Stimulated activated CD8-positive, alpha-beta memory T cell treated with anti-CD3 and anti-CD28 coated beads, Interleukin-7, amount 100 ng/mL, for 4 hours (primary cell): Measurements from ENCODE around the gene ACSF2.

Experiments
- DNase-seq, 2 donors: peaks; one replicate each; pipeline ENCODE4 v3.0.0-alpha.2; 2020; ENCODE audit warnings: low read depth in 2 of 2

Gene ACSF2

DNA sequence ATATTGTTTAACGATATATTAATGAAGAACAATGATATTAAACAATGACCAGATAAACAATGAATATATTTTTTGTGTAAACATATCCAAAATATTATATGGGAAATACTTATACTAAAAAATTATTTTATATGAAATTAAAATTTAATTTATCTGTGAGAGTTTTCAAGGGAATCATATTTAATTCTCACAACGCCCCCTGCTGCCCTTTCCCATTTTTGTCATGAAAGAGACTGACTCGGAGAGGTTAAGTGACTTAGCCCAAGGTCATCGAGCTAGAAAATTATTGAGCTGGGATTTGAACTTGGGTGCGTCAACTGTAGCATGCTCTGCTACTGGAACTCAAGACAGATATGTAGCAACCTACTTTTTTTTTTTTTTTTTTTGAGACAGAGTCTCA, 75.0 kb downstream of the ACSF2 start:
- no peak for DNase-seq

DNA sequence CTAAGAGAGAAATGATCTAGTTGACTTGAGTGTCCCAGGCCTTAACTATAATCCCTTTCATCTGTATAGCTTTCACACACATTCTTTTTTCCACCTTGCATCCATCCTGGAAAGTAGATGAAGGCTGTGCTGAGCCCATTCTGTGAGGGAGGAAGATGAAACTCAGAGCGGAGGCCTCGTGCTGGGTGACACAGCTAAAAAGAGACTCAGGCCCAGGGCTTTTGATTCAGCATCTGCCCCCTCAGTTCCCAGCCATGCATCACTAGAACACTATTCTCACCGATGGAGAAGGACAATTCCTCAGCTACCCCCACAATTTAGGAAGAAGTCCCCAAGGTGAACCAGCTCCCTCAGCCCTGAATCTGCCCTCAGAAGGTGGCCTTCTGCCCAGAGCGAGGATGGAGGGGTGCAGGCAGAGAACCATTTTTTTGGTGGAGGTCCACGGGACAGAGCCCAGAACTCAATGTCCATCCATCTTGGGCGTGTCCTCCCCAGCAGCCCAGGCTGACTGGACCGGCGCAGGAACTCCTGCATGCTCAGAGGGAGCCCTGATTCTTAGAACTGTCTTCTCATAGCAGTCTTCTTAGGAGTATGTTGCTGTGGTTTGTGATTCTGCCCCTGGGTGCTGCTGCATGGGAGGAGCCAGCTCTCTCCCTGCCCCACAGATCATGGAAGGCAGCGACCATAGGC, 76.4 kb downstream of the ACSF2 start:
- DNase-seq: no peak

GRCh38 chr17:50505591-50506130, 79.6 kb downstream of the ACSF2 start:
- DNase-seq: no peak

GRCh38 chr17:50506298-50506697, 80.3 kb downstream of the ACSF2 start:
- no peak for DNase-seq

DNA sequence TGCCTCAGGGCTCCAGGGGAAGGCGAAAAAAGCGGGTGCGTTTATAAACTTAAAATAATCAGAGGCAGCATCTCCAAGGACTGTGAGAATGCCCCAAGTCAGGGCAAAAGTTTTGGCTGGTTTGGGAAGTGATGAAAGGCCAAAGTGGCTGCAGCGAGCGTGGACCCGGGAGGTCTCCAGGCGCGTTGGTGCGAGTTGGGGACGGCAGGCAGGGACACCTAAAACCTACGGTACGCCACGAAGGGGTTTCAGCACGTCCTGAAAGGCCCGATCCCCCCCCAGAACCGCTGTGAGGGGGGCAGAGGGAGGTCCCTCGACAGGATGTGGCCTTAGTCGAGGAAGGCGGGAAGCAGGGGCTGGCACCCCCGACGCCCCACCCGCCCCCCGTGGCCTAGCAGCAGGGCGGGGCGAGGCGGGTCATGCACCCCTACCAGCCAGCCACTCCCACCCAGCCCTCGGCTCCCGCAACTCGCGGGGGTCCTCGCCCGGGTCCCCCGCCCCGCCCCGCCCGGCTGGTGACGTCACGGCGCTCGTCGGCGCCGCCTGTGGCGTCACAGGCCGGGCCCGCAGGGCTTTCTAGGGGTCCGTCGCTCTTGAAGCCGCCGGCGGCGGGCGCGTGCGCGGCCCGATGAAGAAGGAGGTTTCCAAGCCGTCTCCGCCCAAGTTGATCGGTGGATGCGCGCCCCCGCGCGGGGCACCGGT, 82.0 kb downstream of the ACSF2 start, which contains the start of gene MYCBPAP:
Gene MYCBPAP, plus strand, starts transcription at position 569 of the 702 bp plus-strand sequence. CDS start 236 bp downstream, outside the sequence.
- peak; percentile 57 to 61 for DNase-seq

- DNase-seq: no peak
Observed at GRCh38 chr17:50508573-50509460, 82.8 kb downstream of the ACSF2 start.

GRCh38 chr17:50511058-50511457, 85.0 kb downstream of the ACSF2 start:
- DNase-seq: no peak

DNA sequence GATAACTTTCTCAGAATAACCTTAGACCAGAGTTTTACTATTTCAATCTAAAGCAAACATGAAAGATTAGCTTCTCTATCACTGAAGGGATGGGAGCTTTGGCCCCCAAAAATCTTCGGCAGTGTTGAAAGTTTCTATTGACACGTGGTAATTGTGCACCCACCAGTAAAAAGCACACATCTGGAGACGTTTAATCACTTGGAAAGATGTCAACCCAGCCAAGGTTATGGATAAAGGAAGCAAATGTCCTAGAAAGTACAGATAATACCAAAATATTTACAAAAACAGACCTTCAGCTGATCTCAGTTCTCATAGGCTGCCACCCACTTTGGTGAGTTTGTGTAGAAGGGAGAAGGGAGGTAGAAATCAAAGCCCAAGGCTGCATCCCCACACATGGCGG, 87.5 kb downstream of the ACSF2 start:
- no peak for DNase-seq

DNA sequence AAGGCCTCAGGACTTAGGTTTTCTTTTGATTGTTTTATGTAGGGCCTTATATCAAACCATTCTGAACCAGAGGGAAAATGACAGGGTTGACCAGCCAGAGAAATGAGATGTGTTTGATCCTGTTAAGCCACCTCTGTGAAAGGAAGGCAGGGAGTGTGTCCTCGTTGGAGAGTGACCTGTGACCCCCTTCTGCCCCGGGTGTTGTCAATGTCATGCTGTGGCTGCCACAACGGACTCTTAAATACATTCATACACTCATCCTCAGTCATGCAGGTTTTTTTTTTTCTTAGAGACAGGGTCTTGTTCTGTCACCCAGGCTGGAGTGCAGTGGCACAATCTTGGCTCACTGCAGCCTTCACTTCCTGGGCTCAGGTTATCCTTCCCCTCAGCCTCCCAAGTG, 88.4 kb downstream of the ACSF2 start:
- no peak for DNase-seq

GRCh38 chr17:50514936-50515702, 89.1 kb downstream of the ACSF2 start:
- no peak for DNase-seq

DNA sequence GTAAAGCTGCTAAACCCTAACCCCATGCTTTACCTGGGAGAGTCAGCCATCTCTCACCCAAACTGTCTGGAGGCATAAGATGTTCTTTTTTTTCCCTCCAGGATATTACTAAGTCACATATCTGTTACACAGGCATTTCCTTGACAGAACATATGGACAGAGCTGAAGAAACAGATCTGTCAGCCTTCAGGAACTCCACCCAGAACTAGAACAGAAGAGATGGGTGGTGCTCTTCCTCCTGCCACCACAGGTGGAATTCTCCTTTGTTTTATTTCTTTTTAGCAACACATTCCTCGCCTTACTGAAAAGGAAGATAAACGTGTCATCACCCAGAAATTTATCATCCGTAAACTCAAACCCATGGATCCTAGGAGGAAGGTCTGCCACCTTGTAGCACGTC, 91.0 kb downstream of the ACSF2 start:
- DNase-seq: no peak

DNA sequence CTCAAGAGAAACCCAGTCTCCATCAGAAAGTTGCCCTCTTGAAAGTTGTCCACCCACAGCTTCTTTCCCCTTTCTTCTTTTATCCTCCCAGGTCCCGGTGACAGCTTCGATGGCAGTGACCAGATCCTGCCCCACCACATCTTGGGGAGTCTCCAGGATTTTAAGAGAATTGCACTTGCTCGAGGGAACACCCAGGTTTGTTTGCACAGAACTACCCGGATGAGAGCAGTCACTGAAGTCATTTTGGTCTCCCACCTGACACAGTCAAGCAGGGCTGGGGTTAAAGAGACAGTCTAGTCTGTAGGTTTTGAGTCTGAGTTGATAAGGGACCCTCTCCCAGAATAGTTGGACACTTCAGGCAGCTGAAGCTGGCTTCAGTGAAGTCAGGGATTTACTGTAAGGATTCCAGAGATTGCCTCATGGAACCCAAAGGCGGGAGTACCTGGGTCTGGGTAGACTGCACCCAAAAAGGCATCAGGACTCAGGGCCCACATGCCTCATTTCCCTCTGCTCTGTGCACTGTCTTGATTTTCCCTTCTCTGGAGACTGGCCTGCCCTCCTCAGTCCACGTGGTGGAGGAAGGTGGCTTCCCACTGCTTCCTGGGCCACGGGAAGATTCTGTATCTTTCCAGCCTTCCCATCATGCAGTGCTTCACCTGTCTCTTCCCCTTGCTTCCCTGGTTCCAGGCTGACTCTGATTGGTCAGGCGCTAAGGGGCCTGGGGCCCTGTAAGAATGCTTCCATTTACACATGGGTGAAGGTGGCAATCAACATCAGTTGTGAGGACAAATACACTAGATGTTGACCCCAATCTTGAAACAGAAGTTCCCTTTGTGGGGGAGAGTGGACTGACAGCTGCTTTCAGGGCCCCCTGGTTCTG, 91.7 kb downstream of the ACSF2 start:
- DNase-seq: no peak

GRCh38 chr17:50518384-50519023, 92.5 kb downstream of the ACSF2 start:
- no peak for DNase-seq

GRCh38 chr17:50519141-50519834, 93.3 kb downstream of the ACSF2 start:
- DNase-seq: no peak

DNA sequence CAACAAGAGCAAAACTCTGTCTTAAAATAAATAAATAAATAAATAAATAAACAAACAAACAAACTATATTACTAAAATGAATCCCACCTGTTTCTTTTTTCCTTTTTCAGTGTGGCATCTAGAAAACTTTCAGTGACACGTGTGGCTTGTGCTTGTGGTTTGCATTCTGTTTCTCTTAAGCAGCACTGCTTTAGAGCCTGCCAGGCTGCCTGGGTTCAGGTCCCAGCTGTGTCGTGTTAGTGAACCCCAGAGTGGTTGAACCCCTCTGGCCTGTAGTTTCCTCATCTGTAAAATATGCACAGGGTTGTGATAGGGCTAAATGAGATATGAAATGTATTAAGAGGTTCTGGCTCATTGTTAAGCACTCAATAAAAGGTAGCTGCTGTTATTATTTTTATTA, 94.5 kb downstream of the ACSF2 start:
- no peak for DNase-seq

DNA sequence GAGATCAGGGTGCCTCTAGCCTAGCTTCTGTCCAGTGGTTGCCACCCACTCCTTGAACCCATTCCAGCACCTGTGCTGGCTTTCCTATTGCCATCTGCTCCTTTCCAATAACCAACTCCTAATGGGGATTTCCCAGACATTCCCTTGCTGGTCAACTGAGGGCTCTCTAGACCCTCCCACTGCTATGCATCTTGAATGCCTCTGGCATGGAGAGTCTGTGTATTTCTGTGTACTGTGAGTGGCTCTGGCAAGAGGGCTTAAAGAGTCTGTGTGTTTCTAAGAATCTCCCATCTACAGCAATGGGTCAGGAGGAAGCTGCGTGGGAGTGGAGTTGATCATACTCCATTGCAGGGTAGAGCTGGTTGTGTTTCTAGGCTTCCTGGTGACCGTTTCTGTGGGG, 95.5 kb downstream of the ACSF2 start:
- DNase-seq: no peak

- no peak for DNase-seq
Observed at GRCh38 chr17:50522766-50523165, 96.7 kb downstream of the ACSF2 start.

GRCh38 chr17:50523208-50523607, 97.2 kb downstream of the ACSF2 start:
- no peak for DNase-seq
